ENCODE measurements around the gene IL27RA.
"Not testable (repeated sequence)": the region's sequence is repeated elsewhere in the genome, so short reads cannot be mapped to it uniquely, and the experiment has no call there.

The IL27RA gene

DNA sequence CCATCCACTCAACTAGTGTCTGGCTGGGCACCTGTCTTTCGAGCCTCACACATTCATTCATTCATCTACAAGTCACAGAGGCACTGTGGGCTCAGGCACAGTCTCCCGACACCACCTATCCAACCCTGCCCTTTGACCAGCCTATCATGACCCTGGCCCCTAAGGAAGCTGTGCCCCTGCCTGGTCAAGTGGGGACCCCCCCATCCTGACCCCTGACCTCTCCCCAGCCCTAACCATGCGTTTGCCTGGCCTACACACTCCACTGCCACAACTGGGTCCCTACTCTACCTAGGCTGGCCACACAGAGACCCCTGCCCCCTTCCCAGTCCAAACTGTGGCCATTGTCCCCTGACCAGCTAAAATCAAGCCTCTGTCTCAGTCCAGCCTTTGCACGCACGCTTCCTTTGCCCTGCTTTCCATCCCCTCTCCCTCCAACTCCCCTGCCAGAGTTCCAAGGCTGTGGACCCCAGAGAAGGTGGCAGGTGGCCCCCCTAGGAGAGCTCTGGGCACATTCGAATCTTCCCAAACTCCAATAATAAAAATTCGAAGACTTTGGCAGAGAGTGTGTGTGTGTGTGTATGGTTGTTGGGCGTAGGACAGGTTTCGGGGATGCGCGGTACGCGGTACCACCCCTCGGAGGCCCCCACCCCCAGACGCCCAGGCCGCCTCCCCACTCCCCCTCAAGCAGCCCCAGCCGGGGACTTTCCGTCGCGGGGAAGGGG lies 404 bp upstream of the IL27RA start:
- in situ Hi-C loops (cut with HindIII; ENCODE audit: low sequenced_read_pairs), result no loop called here

GRCh38 chr19:14033946-14034345 lies 2.4 kb downstream of the IL27RA start:
- no peak for DNase-seq (ENCODE audit: low read depth)
- no peak overlapping the region for H3K4me3 ChIP-seq (ENCODE audit: low read depth, low read length)
- in situ Hi-C loops (cut with HindIII; ENCODE audit: low sequenced_read_pairs), result no loop called here
- TF ChIP-seq CTCF (IDR thresholded peaks at IDR 0.05; ENCODE audit: low read depth, low read length, missing control alignments), result no peak

More for the DNA sequence above, 404 bp upstream of the IL27RA start:
- no peak for TF ChIP-seq CTCF (IDR thresholded peaks at IDR 0.05; ENCODE audit: low read depth, low read length, missing control alignments)
- peak overlapping the region; percentile 52 for H3K4me3 ChIP-seq (ENCODE audit: low read depth, low read length)
- DNase-seq (ENCODE audit: low read depth), result no peak

DNA sequence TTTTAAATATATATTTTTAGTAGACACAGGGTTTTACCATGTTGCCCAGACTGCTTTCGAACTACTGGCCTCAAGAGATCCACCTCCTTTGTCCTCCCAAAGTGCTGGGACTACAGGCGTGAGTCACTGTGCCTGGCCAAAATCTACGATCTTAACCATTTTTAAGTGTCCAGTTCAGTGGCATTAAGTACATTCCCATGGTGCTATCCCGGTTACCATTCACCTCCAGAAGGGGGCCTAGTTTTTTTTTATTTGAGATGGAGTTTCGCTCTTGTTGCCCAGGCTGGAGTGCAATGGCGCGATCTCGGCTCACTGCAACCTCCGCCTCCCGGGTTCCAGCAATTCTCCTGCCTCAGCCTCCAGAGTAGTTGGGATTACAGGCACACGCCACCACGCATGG lies 3.6 kb downstream of the IL27RA start:
- DNase-seq (ENCODE audit: low read depth); in situ Hi-C loops (cut with HindIII; ENCODE audit: low sequenced_read_pairs): not testable (repeated sequence)

DNA sequence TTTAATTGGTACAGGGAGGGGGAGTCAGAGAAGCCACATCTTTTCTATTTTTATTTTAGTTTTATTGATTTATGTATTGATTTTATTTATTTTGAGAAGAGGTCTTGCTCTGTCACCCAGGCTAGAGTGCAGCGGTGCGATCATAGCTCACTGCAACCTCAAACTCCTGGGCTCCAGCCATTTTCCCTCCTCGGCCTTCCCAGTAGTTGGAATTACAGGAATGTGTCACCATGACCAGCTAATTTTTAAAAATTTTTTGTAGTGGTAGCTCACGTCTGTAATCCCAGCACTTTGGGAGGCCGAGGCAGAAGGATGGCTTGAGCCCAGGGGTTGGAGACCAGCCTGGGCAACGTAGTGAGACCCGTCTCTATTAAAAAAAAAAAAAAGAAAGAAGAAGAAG lies 4.1 kb downstream of the IL27RA start:
- no peak overlapping the region for H3K4me3 ChIP-seq (ENCODE audit: low read depth, low read length)
- in situ Hi-C loops (cut with HindIII; ENCODE audit: low sequenced_read_pairs), result no loop called here
- no peak for TF ChIP-seq CTCF (IDR thresholded peaks at IDR 0.05; ENCODE audit: low read depth, low read length, missing control alignments)
- DNase-seq (ENCODE audit: low read depth), result peak; percentile 43

More for the DNA sequence above, 3.6 kb downstream of the IL27RA start:
- not testable (repeated sequence) for H3K4me3 ChIP-seq (ENCODE audit: low read depth, low read length)

- DNase-seq (ENCODE audit: low read depth), result no peak
- in situ Hi-C loops (cut with HindIII; ENCODE audit: low sequenced_read_pairs), result no loop called here
- no peak for TF ChIP-seq CTCF (IDR thresholded peaks at IDR 0.05; ENCODE audit: low read depth, low read length, missing control alignments)
- H3K4me3 ChIP-seq (ENCODE audit: low read depth, low read length), result no peak overlapping the region
Observed at GRCh38 chr19:14039181-14039580, 7.6 kb downstream of the IL27RA start.

DNA sequence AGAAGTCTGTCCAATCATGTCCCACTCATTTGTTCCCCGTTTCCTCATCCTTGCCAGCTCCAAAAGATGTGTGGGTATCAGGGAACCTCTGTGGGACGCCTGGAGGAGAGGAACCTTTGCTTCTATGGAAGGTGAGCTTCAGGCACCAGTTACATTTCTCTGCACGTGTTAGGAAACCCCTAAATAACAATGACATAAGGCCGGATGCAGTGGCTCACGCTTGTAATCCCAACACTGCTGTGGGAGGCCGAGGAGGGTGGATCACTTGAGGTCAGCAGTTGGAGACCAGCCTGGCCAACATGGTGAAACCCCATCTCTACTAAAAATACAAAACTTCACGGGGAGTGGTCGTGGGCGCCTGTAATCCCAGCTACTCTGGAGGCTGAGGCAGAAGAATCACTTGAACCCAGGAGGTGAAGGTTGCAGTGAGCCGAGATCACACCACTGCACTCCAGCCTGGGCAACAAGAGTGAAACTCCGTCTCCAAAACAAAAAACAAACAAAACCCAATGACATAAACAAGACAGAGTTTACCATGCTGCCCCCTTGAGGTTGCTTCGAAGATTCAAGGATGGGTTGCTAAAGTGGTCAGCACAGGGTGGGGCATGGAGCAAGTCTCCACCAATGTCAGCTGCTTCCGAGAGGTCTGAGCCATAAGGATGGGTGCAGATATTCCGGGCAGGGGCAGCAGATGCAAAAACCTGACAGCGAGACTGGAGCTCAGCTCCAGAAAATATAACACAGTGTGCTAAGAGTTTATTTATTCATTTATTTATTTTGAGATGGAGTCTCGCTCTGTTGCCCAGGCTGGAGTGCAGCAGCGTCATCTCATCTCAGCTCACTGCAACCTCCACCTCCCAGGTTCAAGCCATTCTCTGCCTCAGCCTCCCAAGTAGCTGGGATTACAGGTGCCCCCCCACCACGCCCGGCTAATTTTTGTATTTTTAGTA lies 11.4 kb downstream of the IL27RA start:
- peak; percentile 55 for TF ChIP-seq CTCF (IDR thresholded peaks at IDR 0.05; ENCODE audit: low read depth, low read length, missing control alignments)
- DNase-seq (ENCODE audit: low read depth), result peak; percentile 43
- in situ Hi-C loops (cut with HindIII; ENCODE audit: low sequenced_read_pairs); H3K4me3 ChIP-seq (ENCODE audit: low read depth, low read length): not testable (repeated sequence)

GRCh38 chr19:14047866-14048265 lies 16.3 kb downstream of the IL27RA start:
- H3K4me3 ChIP-seq (ENCODE audit: low read depth, low read length); DNase-seq (ENCODE audit: low read depth); in situ Hi-C loops (cut with HindIII; ENCODE audit: low sequenced_read_pairs): not testable (repeated sequence)

Measured in astrocyte of the cerebellum (primary cell).